ENCODE data around the gene SEC31A.
"Not testable (repeated sequence)": the region's sequence is repeated elsewhere in the genome, so short reads cannot be mapped to it uniquely, and the experiment has no call there.

Gene SEC31A

GRCh38 chr4:82896755-82897154, 5.8 kb upstream of the SEC31A start:
- no peak for DNase-seq

DNA sequence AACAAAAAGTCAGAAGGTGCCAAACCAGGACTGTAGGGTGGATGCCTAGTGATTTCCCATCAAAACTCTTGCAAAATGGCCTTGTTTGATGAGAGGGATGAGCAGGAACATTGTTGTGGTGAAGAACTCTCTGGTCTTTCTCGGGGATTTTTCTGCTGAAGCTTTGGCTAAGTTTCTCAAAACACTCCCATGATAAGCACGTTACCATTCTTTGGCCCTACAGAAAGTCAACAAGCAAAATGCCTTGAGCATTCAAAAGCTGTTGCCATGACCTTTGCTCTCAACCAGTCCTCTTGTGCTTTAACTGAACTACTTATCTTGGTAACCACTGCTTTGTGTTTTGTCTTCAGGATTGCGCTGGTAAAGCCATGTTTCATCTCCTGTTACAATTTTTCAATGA, 3.0 kb upstream of the SEC31A start:
- DNase-seq: no peak

- no peak for DNase-seq
Observed at GRCh38 chr4:82892467-82892802, 1.5 kb upstream of the SEC31A start.

GRCh38 chr4:82891707-82892466, 934 bp upstream of the SEC31A start:
- no peak for DNase-seq

- no peak for DNase-seq
Observed at GRCh38 chr4:82890528-82890900, 439 bp downstream of the SEC31A start.

- DNase-seq: no peak
Observed at GRCh38 chr4:82889287-82889686, 1.7 kb downstream of the SEC31A start.

DNA sequence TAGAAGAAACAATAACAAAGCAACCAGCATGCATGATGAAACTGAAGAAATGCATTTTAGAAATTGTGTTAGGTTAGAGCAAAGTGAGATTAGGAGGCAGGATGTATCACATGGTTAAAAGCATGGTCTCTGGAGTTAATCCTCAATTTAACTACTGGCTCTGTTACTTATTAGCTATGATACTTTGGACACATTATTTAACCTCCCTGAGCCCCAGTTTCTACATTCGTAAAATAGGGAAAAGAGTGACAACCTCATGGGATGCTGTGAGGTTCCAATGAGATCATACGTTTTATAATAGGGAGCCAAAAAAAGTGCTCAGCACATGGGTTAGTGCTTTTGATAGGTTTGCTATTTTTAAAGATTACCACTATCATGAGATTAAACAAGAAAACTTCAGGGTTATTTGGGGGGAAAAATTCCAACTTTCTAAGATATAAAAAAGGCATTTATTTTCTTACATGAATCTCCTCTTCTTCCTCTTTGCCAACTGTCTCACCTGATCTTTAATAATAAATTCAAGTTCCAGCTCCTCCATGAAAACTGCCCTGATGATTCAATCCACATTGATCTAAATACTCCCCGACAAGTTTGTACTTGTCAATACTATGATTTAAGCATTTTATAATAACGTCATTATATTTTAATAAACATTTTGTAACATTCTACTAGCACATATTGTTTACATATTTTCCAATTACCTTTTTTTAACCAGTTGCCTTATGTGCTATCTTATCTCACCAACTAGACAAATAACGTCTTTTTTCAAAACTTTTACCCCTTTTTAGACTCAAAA, 4.6 kb downstream of the SEC31A start:
- DNase-seq: no peak

DNA sequence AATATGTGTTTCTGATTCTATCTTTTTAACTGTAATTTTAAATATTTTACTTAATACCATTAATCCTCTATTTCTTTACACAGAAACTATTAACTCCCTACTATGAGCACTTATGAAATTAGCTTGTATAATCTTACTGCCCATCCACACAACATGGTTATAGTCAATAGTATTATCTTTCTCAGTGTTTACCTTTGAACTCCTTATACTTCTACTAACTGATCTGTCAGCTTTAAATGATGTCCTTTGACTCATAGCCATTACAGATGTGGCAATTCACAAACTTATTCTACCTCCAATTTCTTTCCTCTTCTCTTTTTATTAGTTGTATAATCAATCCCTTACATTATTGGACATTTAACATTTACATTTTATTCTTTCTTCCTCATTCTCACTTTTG, 5.5 kb downstream of the SEC31A start:
- DNase-seq: no peak

DNA sequence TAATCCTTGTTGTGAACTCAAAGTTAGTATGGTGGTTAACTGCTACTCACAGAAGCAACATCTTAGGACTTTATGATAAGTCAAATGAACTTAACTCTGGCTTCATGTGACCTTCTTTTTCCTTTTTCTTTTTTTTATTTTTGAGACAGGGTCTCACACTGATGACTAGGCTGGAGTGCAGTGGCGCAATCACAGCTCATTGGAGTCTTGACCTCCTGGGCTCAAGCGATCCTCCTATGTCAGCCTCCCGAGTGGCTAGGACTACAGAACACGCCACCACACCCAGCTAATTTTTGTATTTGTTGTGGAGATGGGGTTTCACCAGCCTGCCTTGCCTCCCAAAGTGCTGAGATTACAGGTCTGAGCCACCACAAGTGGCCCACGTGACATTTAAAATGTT, 22.4 kb downstream of the SEC31A start:
- DNase-seq: no peak

DNA sequence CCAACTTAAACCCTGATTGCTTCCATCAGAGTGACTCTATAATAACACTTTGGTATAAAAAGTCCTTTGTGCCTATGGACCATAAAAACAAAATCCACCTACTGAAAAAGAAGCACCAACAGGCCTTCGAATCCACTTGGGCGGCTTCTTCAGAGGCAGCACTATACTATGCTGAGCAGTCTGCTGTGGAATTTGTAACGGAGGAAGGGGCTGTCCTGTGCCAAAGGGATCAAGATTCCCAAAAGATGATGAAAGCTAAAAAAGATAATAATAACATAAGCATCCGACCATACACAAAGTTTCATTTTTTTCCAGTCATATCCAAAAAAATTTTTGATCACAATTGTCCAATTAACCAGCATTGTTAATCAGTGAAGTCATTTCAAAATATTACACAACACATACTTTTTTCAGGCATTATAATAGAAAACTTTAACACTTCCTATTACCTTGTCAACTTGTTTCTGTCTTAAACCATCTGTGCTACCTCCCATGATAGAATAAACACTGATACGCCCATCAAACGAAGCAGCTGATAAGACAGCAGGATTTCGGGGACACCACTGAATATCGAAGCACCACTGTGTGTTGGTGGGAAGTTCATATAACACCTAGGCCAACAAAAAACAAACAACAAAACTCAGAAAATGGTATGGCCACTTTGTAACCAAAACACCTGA, 24.1 kb downstream of the SEC31A start:
- no peak for DNase-seq

DNA sequence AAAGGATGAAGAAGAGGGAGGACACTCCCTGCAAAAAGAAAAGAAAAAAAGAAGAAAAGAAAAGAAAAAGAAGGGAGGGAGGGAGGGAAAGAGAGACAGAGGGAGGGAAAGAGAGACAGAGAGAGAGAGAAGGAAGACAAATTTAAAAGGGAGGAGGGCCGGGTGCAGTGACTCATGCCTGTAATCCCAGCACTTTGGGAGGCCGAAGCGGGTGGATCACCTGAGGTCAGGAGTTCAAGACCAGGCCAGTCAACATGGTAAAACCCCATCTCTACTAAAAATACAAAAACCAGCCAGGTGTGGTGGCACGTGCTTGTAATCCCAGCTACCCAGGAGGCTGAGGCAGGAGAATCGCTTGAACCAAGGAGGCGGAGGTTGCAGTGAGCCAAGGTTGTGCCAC, 24.9 kb downstream of the SEC31A start:
- not testable (repeated sequence) for DNase-seq

DNA sequence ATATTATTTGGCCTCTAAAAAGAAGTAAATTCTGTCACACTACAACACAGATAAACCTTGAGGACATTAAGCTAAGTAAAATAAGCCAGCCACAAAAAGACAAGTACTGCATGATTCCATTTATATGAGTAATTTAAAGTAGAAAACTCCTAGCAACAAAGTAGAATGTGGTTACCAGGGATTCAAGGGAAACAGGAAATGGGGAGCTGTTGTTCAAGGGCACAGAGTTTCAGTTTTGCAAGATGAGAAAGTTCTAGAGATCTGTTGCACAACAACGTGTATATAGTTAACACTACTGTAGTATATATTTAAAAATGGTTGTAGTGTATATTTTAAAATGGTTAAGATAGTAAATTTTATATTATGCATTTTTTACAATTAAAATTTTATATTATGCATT, 25.4 kb downstream of the SEC31A start:
- DNase-seq: no peak

GRCh38 chr4:82864336-82864979, 26.5 kb downstream of the SEC31A start:
- DNase-seq: no peak

GRCh38 chr4:82861529-82861928, 29.4 kb downstream of the SEC31A start:
- DNase-seq: no peak

DNA sequence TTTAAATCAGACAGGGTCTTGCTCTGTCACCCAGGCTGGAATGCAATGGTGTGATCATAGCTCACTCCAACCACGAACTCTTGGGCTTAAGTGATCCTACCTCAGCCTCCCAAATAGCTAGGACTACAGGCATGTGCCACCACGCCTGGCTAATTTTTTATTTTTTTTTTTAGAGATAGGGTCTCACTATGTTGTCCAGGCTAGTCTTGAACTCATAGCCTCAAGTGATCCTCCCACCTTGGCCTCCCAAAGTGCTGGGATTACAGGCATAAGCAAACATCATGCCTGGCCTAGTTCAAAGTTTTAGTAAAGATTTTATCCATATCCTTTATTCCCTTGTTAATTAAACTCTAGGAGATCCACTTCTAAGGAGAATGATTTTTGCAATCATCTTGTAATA, 30.5 kb downstream of the SEC31A start:
- not testable (repeated sequence) for DNase-seq

DNA sequence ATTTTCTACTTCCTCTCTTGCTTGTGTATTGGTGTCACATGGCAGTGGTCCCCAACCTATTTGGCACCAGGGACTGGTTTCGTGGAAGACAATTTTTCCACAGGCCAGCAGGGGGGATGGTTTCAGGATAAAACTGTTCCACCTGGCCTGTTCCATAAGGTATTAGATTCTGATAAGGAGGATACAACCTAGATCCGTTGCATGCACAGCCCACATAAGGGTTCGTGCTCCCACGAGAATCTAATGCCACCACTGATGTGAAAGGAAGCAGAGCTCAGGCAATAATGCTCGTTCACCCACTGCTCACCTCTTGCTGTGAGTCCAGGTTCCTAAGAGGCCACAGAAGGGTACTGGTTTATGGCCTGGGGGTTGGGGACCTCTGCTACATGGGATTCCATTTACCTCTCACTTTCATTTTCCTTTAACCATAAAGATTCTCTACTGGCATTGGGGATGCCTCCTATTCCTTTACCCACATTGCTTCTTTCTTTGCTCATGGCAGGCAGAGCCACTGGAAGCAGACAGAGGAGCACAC, 38.1 kb downstream of the SEC31A start:
- no peak for DNase-seq

- no peak for DNase-seq
Observed at GRCh38 chr4:82851885-82852750, 38.8 kb downstream of the SEC31A start.

- no peak for DNase-seq
Observed at GRCh38 chr4:82851318-82851717, 39.6 kb downstream of the SEC31A start.

GRCh38 chr4:82850684-82851083, 40.3 kb downstream of the SEC31A start:
- DNase-seq: no peak

GRCh38 chr4:82848706-82849105, 42.2 kb downstream of the SEC31A start:
- DNase-seq: no peak

DNA sequence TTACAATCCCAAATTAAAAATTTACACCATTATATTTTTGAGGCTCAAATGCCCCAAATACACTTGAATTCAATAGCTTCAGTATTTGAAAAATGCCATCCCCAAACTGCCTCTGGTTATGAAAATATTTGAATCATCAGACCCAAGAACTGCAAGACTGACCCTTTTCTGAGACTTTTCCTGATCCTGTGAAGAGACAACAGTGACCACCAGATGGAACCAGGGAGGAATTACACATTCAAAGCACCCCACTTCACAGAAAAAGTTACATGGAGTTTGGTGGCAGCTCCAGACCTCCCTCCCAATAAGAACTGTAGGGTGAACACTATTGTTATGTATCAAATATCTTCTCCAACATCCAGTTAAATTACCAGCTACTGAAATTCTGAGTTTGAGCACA, 48.4 kb downstream of the SEC31A start:
- DNase-seq: no peak

- no peak for DNase-seq
Observed at GRCh38 chr4:82839624-82840023, 51.3 kb downstream of the SEC31A start.

All from effector CD8-positive, alpha-beta T cell (primary cell).